ENCODE measurements around the gene TAOK2.

Gene TAOK2

DNA sequence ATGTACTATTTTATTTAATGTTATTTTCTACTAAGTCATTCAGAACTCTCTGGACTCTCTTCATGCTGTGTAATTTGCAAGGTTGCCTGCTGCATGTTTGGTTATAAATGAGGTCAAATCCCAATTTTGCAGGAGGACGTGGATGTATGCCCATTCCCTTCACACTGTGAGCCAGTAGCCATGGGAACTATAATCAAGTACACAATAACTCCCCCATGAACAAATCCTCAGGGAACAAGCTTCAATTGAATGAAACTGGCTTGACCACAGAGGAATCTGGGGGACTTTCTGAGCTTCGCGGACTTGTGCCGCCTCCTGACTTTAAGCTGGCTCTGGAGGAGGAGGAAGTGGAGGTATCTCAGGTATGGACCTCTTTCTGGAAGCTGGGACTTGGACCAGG lies 33.0 kb upstream of the TAOK2 start:
- TF ChIP-seq, protein P1, sequence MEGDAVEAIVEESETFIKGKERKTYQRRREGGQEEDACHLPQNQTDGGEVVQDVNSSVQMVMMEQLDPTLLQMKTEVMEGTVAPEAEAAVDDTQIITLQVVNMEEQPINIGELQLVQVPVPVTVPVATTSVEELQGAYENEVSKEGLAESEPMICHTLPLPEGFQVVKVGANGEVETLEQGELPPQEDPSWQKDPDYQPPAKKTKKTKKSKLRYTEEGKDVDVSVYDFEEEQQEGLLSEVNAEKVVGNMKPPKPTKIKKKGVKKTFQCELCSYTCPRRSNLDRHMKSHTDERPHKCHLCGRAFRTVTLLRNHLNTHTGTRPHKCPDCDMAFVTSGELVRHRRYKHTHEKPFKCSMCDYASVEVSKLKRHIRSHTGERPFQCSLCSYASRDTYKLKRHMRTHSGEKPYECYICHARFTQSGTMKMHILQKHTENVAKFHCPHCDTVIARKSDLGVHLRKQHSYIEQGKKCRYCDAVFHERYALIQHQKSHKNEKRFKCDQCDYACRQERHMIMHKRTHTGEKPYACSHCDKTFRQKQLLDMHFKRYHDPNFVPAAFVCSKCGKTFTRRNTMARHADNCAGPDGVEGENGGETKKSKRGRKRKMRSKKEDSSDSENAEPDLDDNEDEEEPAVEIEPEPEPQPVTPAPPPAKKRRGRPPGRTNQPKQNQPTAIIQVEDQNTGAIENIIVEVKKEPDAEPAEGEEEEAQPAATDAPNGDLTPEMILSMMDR (IDR thresholded peaks at IDR 0.05; ENCODE audit: low read depth, low read length), result no peak
- no peak overlapping the region for H3K4me3 ChIP-seq (ENCODE audit: low read depth, low read length)

DNA sequence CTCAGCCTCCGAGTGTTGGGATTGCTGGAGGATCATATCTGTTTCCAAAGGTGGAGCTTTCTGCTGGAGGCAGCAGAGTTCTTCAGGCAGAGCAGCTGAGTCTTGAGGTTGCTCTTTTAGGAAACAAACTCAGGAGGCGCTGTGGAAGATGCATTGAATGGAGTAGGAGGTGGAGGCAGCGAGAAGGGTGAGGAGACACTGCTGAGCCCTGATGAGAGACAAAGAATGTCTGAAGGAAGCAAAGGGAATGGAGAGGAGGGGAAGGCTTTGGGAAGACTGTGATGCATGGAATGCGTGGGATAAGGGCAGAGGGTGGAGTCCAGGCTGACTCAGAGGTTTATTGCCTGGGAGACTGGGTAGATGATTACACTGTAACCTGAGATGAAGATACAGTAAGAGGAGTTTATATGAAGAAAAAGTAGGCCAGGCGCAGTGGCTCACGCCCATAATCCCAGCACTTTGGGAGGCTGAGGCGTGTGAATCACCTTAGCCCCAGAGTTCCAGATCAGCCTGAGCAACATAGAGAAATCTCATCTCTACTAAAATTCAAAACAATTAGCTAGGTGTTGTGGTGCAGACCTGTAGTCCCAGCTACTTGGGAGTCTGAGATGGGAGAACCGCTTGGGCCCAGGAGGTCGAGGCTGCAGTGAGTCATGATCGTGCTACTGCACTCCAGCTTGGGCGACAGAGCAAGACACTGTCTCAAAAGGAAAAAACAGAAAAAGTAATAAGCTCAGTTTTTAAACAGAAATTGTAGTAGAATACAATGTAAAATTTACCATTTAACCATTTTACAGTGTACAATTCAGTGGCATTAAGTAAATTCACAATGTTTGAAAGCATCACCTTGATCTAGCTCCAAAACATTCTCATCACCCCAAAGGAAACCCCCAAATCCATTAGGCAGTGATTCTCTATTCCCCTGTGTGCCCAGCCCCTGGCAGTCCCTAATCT lies 29.5 kb upstream of the TAOK2 start:
- TF ChIP-seq, protein P1 (IDR thresholded peaks at IDR 0.05; ENCODE audit: low read depth, low read length), result peak; percentile 36; the same call in 1 of the 2 replicates
- H3K4me3 ChIP-seq (ENCODE audit: low read depth, low read length), result peak overlapping the region; percentile 22; the same call in 1 of the 2 replicates

DNA sequence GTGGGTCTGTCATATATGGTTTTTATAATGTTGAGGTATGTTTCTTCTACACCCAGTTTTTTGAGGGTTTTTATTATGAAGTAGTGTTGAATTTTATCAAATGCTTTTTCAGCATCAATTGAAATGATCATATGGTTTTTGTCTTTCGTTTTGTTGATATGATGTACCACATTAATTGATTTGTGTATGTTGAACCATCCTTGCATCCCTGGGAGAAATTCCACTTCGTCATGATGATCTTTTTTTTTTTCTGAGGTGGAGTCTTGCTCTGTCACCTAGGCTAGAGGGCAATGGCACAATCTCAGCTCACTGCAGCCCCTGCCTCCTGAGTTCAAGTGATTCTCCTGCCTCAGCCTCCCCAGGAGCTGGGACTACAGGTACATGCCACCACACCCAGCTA lies 25.8 kb upstream of the TAOK2 start:
- TF ChIP-seq, protein P1 (IDR thresholded peaks at IDR 0.05; ENCODE audit: low read depth, low read length), result no peak
- H3K4me3 ChIP-seq (ENCODE audit: low read depth, low read length), result no peak overlapping the region

DNA sequence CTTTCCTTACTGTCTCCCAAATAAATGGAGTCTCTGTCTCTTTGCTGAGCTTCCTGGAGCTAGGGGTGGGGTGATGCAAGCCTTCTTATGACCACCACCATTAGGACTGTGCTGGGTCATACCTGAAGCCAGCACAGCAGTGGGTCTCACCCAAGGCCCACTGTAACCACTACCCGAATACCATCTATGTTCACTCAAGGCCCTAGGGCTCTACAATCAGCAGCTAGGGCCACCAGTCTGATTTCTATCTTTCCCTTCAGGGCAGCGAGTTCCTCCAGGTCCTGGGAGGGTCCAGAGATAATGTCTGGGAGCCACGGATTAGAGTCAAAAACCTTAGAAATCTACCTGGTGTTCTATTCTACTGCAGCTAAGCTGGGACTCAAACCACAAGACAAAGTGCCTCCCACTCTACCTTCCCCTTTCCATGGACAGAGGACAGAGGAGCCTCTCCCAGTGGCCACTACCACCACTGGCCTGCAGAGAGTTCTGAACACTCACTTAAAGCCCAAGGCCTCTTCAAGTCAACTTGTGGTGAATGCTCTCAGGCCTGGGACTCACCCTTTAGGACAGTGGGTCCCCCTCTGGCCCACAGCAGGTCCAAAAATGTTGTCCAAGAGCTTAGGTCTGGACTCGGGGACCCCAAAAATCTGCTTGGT lies 22.7 kb upstream of the TAOK2 start:
- TF ChIP-seq, protein P1 (IDR thresholded peaks at IDR 0.05; ENCODE audit: low read depth, low read length), result no peak

DNA sequence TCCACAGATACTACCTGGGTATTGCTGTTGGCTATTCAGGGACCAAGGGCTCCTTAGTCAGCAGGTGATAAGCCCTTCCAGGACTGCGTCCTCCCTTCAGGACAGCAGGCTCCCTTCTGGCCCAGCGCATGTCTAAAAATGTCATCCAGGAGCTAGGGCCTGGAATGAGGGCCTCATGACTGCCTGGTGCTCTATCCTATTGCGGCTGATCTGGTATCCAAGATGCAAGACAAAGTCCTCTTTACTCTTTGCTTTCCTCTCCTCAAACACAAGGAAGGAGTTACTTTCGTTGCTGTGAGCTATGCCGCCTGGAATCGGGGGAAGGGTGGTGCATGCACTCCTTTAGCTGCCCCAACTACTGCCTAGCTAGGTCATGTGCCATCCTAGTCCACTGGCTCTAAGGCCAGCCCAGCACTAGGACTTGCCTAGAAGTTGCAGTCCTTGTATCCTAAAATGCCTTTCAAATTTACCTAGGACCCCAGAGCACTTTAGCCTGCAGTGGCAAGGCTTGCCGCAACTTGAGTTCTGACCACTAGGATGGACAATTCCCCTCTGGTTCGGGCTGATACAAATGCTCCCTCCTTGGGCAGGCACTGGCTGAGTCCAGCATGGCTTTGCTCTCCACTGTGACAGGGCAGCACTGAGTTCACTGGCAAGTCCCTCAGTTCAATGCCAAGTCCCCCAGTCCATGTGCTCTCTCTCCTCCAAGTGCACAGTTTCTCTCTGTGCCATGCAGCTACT lies 21.9 kb upstream of the TAOK2 start:
- TF ChIP-seq, protein P1 (IDR thresholded peaks at IDR 0.05; ENCODE audit: low read depth, low read length), result no peak
- H3K4me3 ChIP-seq (ENCODE audit: low read depth, low read length), result no peak overlapping the region

More for the DNA sequence above, 22.7 kb upstream of the TAOK2 start:
- H3K4me3 ChIP-seq (ENCODE audit: low read depth, low read length), result no peak overlapping the region

DNA sequence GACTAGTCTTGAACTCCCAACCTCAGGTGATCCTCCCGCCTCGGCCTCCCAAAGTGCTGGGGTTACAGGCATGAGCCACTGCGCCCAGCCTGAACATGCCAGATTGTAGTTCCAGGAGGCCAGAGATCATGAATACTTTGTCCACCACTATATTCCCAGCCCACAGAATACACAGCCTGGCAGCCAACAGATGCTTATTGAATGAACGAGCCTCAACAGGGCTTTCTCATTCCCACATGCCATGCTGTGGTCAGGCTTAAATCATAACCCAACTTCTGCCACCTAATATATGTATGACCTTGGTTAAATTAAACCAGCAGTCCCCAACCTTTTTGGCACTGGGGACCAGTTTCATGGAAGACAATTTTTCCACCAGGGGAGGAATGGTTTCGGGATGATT lies 14.9 kb upstream of the TAOK2 start:
- TF ChIP-seq, protein P1 (IDR thresholded peaks at IDR 0.05; ENCODE audit: low read depth, low read length), result no peak
- H3K4me3 ChIP-seq (ENCODE audit: low read depth, low read length), result no peak overlapping the region

Measured in WI38 (cell line).